Measurements from ENCODE around the gene RAB6D. TPM values are rescaled to one million over a fixed set of nuclear protein-coding genes. Genes with fewer than 3 reads are reported as not detected.

RAB6D gene
- total and polyA plus RNA-seq, 2 of the 13 experiments (the other 11 are each of a cell fraction or from before 2014, with no cell fraction given) = 0.01 TPM; not detected in 1

DNA sequence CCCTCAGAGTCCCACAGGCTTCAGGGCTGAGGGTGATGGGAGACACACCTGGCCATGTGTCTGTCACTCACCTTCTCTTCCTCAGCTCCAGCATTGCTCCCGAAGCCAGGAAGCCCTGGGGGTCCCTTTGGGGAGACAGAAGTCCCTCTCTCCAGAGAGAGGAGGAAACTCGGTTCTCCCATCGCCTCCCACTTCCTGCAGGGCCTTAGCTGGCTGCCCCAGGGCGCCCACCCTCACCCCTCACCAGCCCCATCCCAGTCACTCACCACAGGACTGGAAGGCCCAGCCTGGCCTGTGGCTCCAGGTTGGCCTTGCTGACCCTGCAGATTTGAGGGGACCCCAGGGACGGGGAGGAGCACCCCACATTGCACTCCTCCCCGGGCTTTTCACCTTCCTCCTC is 2.7 kb upstream of the RAB6D start:
- Histone ChIP-seq H3K27me3 (ENCODE audit: control insufficient read depth in 1 of 2, insufficient read depth in 2 of 2, low read length in 2 of 2) (peaks cover 0 to 16% of the 10 kb centered on the region in 2 experiments; a peak in 3 of 5 replicates), H3K27ac (ENCODE audit: extremely low read length, insufficient read depth, low read length) (no peak overlapping the region), H3K4me3 (replicated peaks in 1 of 3; ENCODE audit: insufficient read depth in 1 of 3, low read depth in 2 of 3, low read length in 3 of 3) (no peak overlapping the region), H3K4me2 (ENCODE audit: low read depth, low read length) (no peak overlapping the region), H3K79me2 (ENCODE audit: insufficient read depth, low read length) (no peaks in the 10 kb centered on the region), H4K20me1 (ENCODE audit: insufficient read depth, low read length) (no peaks in the 10 kb centered on the region), H3K9ac (ENCODE audit: insufficient read depth, low read depth, low read length) (no peak overlapping the region), H2AFZ (ENCODE audit: low read length) (no peak overlapping the region), H3K9me3 (ENCODE audit: low read length) (no peaks in the 10 kb centered on the region), H3K4me1 (ENCODE audit: insufficient read depth, low read length) (no peaks in the 10 kb centered on the region), H3K36me3 (replicated peaks in 1 of 2; ENCODE audit: control insufficient read depth in 1 of 2, insufficient read depth in 2 of 2, low read length in 2 of 2) (no peaks in the 10 kb centered on the region)
- ATAC-seq (no peak; the same call in 2 of the 3 replicates), DNase-seq (ENCODE audit: low spot score) (no peak), FAIRE-seq (no peak)
- CTCF ChIA-PET (ENCODE audit: low intra/inter-chr PET ratio, low total read pairs) = no interaction called here
- 7% methylated on average over 2 of the region's 6 CpGs for WGBS (ENCODE audit: low lambda C conversion rate)
- intact Hi-C loops (cut with micrococcal nuclease; ENCODE audit: unreplicated experiment) = no loop called here
- in situ Hi-C loops (cut with HindIII; ENCODE audit: extremely low pct_ligation_motif_present, low pct_unique_long_range_greater_than_20kb) = no loop called here
- POLR2A ChIA-PET = no interaction called here
- no TSS peak for BruUV-seq (replicated peaks)
- TF ChIP-seq, protein P1, sequence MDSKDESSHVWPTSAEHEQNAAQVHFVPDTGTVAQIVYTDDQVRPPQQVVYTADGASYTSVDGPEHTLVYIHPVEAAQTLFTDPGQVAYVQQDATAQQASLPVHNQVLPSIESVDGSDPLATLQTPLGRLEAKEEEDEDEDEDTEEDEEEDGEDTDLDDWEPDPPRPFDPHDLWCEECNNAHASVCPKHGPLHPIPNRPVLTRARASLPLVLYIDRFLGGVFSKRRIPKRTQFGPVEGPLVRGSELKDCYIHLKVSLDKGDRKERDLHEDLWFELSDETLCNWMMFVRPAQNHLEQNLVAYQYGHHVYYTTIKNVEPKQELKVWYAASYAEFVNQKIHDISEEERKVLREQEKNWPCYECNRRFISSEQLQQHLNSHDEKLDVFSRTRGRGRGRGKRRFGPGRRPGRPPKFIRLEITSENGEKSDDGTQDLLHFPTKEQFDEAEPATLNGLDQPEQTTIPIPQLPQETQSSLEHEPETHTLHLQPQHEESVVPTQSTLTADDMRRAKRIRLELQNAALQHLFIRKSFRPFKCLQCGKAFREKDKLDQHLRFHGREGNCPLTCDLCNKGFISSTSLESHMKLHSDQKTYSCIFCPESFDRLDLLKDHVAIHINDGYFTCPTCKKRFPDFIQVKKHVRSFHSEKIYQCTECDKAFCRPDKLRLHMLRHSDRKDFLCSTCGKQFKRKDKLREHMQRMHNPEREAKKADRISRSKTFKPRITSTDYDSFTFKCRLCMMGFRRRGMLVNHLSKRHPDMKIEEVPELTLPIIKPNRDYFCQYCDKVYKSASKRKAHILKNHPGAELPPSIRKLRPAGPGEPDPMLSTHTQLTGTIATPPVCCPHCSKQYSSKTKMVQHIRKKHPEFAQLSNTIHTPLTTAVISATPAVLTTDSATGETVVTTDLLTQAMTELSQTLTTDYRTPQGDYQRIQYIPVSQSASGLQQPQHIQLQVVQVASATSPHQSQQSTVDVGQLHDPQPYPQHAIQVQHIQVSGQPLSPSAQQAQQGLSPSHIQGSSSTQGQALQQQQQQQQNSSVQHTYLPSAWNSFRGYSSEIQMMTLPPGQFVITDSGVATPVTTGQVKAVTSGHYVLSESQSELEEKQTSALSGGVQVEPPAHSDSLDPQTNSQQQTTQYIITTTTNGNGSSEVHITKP (CRISPR knock-in tag; IDR thresholded peaks at IDR 0.05; ENCODE audit: low read depth) = no peak
- no peak for TF ChIP-seq PCBP1 (IDR thresholded peaks at IDR 0.05; ENCODE audit: borderline replicate concordance, low read depth, low read length)
- TF ChIP-seq STAT6 (CRISPR knock-in tag; IDR thresholded peaks at IDR 0.05; ENCODE audit: borderline replicate concordance) = no peak
- TF ChIP-seq, protein P2, sequence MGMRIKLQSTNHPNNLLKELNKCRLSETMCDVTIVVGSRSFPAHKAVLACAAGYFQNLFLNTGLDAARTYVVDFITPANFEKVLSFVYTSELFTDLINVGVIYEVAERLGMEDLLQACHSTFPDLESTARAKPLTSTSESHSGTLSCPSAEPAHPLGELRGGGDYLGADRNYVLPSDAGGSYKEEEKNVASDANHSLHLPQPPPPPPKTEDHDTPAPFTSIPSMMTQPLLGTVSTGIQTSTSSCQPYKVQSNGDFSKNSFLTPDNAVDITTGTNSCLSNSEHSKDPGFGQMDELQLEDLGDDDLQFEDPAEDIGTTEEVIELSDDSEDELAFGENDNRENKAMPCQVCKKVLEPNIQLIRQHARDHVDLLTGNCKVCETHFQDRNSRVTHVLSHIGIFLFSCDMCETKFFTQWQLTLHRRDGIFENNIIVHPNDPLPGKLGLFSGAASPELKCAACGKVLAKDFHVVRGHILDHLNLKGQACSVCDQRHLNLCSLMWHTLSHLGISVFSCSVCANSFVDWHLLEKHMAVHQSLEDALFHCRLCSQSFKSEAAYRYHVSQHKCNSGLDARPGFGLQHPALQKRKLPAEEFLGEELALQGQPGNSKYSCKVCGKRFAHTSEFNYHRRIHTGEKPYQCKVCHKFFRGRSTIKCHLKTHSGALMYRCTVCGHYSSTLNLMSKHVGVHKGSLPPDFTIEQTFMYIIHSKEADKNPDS (CRISPR knock-in tag; IDR thresholded peaks at IDR 0.05) = no peak
- no peak for TF ChIP-seq ZSCAN20 (CRISPR knock-in tag; IDR thresholded peaks at IDR 0.05; ENCODE audit: borderline replicate concordance)
- no peak for TF ChIP-seq ZNF274 (CRISPR knock-in tag; IDR thresholded peaks at IDR 0.05)
- TF ChIP-seq ZGPAT (CRISPR knock-in tag; IDR thresholded peaks at IDR 0.05) = no peak
- no peak for TF ChIP-seq HIVEP1 (CRISPR knock-in tag; IDR thresholded peaks at IDR 0.05)
- no peak for TF ChIP-seq ZNF720 (CRISPR knock-in tag; IDR thresholded peaks at IDR 0.05)
- no peak for TF ChIP-seq GATAD1 (CRISPR knock-in tag; IDR thresholded peaks at IDR 0.05)
- TF ChIP-seq HOXA3 (CRISPR knock-in tag; IDR thresholded peaks at IDR 0.05) = no peak
- no peak for TF ChIP-seq MYC (CRISPR knock-in tag; IDR thresholded peaks at IDR 0.05; ENCODE audit: borderline replicate concordance)
- TF ChIP-seq RXRA (CRISPR knock-in tag; IDR thresholded peaks at IDR 0.05) = no peak
- no peak for TF ChIP-seq BCL3 (CRISPR knock-in tag; IDR thresholded peaks at IDR 0.05)
